Measurements from ENCODE around the gene LRRC49. TPM values are rescaled to one million over a fixed set of nuclear protein-coding genes. Genes with fewer than 3 reads are reported as not detected.

LRRC49 gene
- total and polyA plus RNA-seq, 2 donors (not counting 3 experiments of a cell fraction or from before 2014, with no cell fraction given), result 3.0 to 6.6 TPM

DNA sequence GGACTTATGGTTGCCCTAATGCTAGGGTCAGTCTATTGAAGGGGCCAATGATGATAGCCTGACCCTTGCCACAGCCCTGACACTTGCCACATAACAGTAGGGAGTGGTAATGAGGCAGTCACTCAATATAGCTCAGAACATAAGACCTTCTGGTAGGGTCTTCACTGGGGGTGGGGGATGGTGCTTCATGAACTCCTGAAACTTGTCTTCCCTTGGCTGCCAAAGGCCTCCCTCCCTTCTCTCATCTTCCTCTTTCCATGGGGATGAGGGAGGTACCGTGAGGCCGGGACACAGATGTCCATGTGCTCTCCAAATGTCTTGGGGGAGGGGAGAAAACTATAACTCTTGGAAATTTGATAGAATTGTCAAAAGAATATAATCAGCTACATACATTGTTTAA lies 201.5 kb downstream of the LRRC49 start:
- H2AFZ ChIP-seq (ENCODE audit: low read depth, low read length), result no peak overlapping the region
- no peaks in the 10 kb centered on the region for H3K79me2 ChIP-seq (ENCODE audit: control insufficient read depth, insufficient read depth, low read length)
- TF ChIP-seq JUN (IDR thresholded peaks at IDR 0.05; ENCODE audit: borderline replicate concordance, insufficient read depth, insufficient read length, low read depth) (no peak), EZH2 (IDR thresholded peaks at IDR 0.05; ENCODE audit: borderline replicate concordance, low read depth, low read length, severe bottlenecking) (no peak), GATA2 (IDR thresholded peaks at IDR 0.05; ENCODE audit: insufficient read depth, insufficient read length, low read depth, low read length) (no peak), POLR2A (IDR thresholded peaks at IDR 0.05; ENCODE audit: low read depth, low read length) (no peak), MYC (IDR thresholded peaks at IDR 0.05; ENCODE audit: low read depth, low read length) (no peak), FOS (IDR thresholded peaks at IDR 0.05; ENCODE audit: borderline replicate concordance, insufficient read depth, low read length) (no peak)
- TF ChIP-seq, protein P1, sequence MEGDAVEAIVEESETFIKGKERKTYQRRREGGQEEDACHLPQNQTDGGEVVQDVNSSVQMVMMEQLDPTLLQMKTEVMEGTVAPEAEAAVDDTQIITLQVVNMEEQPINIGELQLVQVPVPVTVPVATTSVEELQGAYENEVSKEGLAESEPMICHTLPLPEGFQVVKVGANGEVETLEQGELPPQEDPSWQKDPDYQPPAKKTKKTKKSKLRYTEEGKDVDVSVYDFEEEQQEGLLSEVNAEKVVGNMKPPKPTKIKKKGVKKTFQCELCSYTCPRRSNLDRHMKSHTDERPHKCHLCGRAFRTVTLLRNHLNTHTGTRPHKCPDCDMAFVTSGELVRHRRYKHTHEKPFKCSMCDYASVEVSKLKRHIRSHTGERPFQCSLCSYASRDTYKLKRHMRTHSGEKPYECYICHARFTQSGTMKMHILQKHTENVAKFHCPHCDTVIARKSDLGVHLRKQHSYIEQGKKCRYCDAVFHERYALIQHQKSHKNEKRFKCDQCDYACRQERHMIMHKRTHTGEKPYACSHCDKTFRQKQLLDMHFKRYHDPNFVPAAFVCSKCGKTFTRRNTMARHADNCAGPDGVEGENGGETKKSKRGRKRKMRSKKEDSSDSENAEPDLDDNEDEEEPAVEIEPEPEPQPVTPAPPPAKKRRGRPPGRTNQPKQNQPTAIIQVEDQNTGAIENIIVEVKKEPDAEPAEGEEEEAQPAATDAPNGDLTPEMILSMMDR (IDR thresholded peaks at IDR 0.05; ENCODE audit: extremely low read depth in 1 of 2, insufficient read depth in 1 of 2, low read depth in 1 of 2, low read length in 2 of 2), result no peak
- intact Hi-C loops (cut with micrococcal nuclease) (no loop called here), dilution Hi-C loops (cut with MboI; ENCODE audit: extremely low pct_ligation_motif_present, low sequenced_read_pairs) (no loop called here)
- no peak overlapping the region for H3K4me2 ChIP-seq (ENCODE audit: insufficient read depth, low read length)
- ChIA-PET POLR2A (no interaction called here), CTCF (interaction anchor here (3.1 kb wide), 1 partner anchor 83 kb away, joined by 13 read pairs; no protein-coding TSS in a partner anchor)
- no peak for DNase-seq (ENCODE audit: low read depth, low spot score)
- no peaks in the 10 kb centered on the region for H3K27me3 ChIP-seq (ENCODE audit: control insufficient read depth in 2 of 2, insufficient read depth in 2 of 2, low read length in 2 of 2)
- no peaks in the 10 kb centered on the region for H4K20me1 ChIP-seq (replicated peaks; ENCODE audit: control insufficient read depth, extremely low read depth, insufficient read depth, low read length)
- peaks cover 9% of the 10 kb centered on the region for H3K4me1 ChIP-seq (ENCODE audit: control insufficient read depth, extremely low read depth, insufficient read depth, low read length)
- H3K9me1 ChIP-seq (replicated peaks; ENCODE audit: control insufficient read depth, extremely low read depth, insufficient read depth, low read length), result no peaks in the 10 kb centered on the region
- H3K27ac ChIP-seq (ENCODE audit: insufficient read depth, low read depth, low read length), result no peak overlapping the region
- no TSS peak for BruUV-seq (replicated peaks)
- H3K9ac ChIP-seq (replicated peaks; ENCODE audit: extremely low read depth, insufficient read depth, low read length), result no peak overlapping the region
- no peaks in the 10 kb centered on the region for H3K9me3 ChIP-seq (replicated peaks; ENCODE audit: control insufficient read depth, insufficient read depth, low read length)
- H3K36me3 ChIP-seq (ENCODE audit: control insufficient read depth in 2 of 2, extremely low read depth in 1 of 2, insufficient read depth in 2 of 2, low read length in 2 of 2), result no peaks in the 10 kb centered on the region
- no peak for FAIRE-seq
- H3K4me3 ChIP-seq (replicated peaks in 1 of 3; ENCODE audit: insufficient read depth in 1 of 3, low read depth in 1 of 3, low read length in 3 of 3), result no peak overlapping the region
